PC-3 (cell line): ENCODE data around the gene DCAF6. TPM values are rescaled to one million over a fixed set of nuclear protein-coding genes. Genes with fewer than 3 reads are reported as not detected.

ENCODE experiments used
- ATAC-seq: fragments of 200-7000 bp; cut with Tn5 transposase; 2 replicates; pipeline ENCODE4 v1.9.1; 2020; ENCODE audit warnings: mild to moderate bottlenecking, moderate library complexity
- BruUV-seq: library from RNA; stranded (reverse); fragments of 400-500 nt; replicated peaks from 2 replicates; lab custom pipeline; 2021; lab: Mats Ljungman, UMichigan
- CTCF ChIA-PET: fragments of 300-600 bp; sonication (Branson Sonifier 250); formaldehyde crosslinking; loops from one replicate; lab custom pipeline; 2022; ENCODE audit warnings: antibody characterized with exemption; lab: Charles Lee
- POLR2A ChIA-PET: fragments of 300-600 bp; sonication (Branson Sonifier 250); formaldehyde crosslinking; loops from one replicate; lab custom pipeline; 2022; ENCODE audit warnings: antibody characterized with exemption; ENCODE audit not compliant: unreplicated experiment; lab: Charles Lee
- DNase-seq: peaks from one replicate; pipeline ENCODE4 v3.0.0-alpha.2; 2015
- H2AFZ ChIP-seq: fragments of 300-600 bp; sonication (generic); 2 replicates; pipeline ENCODE4 v1.6.0; 2016; ENCODE audit warnings: antibody characterized with exemption, low read length
- H3F3A ChIP-seq: fragments of 300-600 bp; sonication (generic); one replicate; pipeline ENCODE4 v1.6.0; 2017; ENCODE audit warnings: antibody characterized with exemption, low read length, control low read depth, mild to moderate bottlenecking; ENCODE audit not compliant: unreplicated experiment
- H3K27ac ChIP-seq: fragments of 300-600 bp; sonication (generic); 2 replicates; pipeline ENCODE4 v1.5.1; 2016; ENCODE audit warnings: mild to moderate bottlenecking, low read length
- H3K27me3 ChIP-seq: fragments of 300-600 bp; sonication (generic); 2 replicates; pipeline ENCODE4 v1.6.1; 2016; ENCODE audit warnings: low read length, mixed read lengths
- H3K36me3 ChIP-seq: fragments of 300-600 bp; sonication (generic); 2 replicates; pipeline ENCODE4 v1.6.1; 2016; ENCODE audit warnings: low read depth, mixed run types, low read length, mixed read lengths
- H3K4me1 ChIP-seq: fragments of 300-600 bp; sonication (generic); 2 replicates; pipeline ENCODE4 v1.5.1; 2016; ENCODE audit warnings: low read length; ENCODE audit not compliant: insufficient read depth
- H3K4me2 ChIP-seq: fragments of 300-600 bp; sonication (generic); 2 replicates; pipeline ENCODE4 v1.6.0; 2016; ENCODE audit warnings: low read length
- H3K4me3 ChIP-seq: fragments of 300-600 bp; sonication (generic); 2 replicates; pipeline ENCODE4 v1.5.1; 2016; ENCODE audit warnings: mild to moderate bottlenecking, low read length, mixed read lengths
- H3K79me2 ChIP-seq: fragments of 300-600 bp; sonication (generic); 2 replicates; pipeline ENCODE4 v1.6.1; 2017; ENCODE audit warnings: low read length, mixed read lengths
- H3K9ac ChIP-seq: fragments of 300-600 bp; sonication (generic); 2 replicates; pipeline ENCODE4 v1.6.0; 2016; ENCODE audit warnings: mild to moderate bottlenecking, low read length
- H3K9me2 ChIP-seq: fragments of 300-600 bp; sonication (generic); replicated peaks from 2 replicates; pipeline ENCODE4 v1.6.1; 2016; ENCODE audit warnings: mixed run types, low read length, mixed read lengths
- H3K9me3 ChIP-seq: fragments of 300-600 bp; sonication (generic); 2 replicates; pipeline ENCODE4 v1.6.1; 2016; ENCODE audit warnings: low read length, mixed read lengths
- H4K20me1 ChIP-seq: fragments of 300-600 bp; sonication (generic); 2 replicates; pipeline ENCODE4 v1.6.1; 2016; ENCODE audit warnings: low read length, mixed read lengths
- CTCF ChIP-seq: fragments of 300-600 bp; sonication (generic); conservative IDR thresholded peaks from 2 replicates; pipeline ENCODE4 v1.5.1; 2017; ENCODE audit warnings: antibody characterized with exemption, low read depth, mild to moderate bottlenecking, low read length
- EZH2 ChIP-seq: fragments of 300-600 bp; sonication (generic); IDR thresholded peaks from one replicate; pipeline ENCODE4 v1.6.1; 2017; ENCODE audit warnings: antibody characterized with exemption, mild to moderate bottlenecking, low read length; ENCODE audit not compliant: unreplicated experiment
- EZH2phosphoT487 ChIP-seq: fragments of 300-600 bp; sonication (generic); IDR thresholded peaks from 2 replicates; pipeline ENCODE4 v1.6.1; 2018; ENCODE audit warnings: mild to moderate bottlenecking, antibody characterized with exemption, low read length, borderline replicate concordance
- intact Hi-C: fragments of 100-400 bp; cut with micrococcal nuclease; formaldehyde crosslinking; loops from 2 replicates; pipeline ENCODE4 v1.9.0; 2023
- total RNA-seq: library from RNA; depleted of rRNA; stranded (reverse); fragments of >200 nt; gene quantifications from 2 replicates; pipeline ENCODE4 v1.2.3, GENCODE V29; 2014

Gene DCAF6
- total RNA-seq, 1 experiment from 2014 or later, result 29.1 TPM

GRCh38 chr1:167924543-167925231, 11.8 kb upstream of the DCAF6 start:
- Histone ChIP-seq H3F3A (no peaks in the 10 kb centered on the region), H3K36me3 (peaks cover 3% of the 10 kb centered on the region; the same call in 1 of the 2 replicates), H3K27ac (no peak overlapping the region), H3K9me3 (no peaks in the 10 kb centered on the region), H3K79me2 (no peaks in the 10 kb centered on the region), H3K4me2 (no peak overlapping the region), H3K4me1 (peaks cover 17% of the 10 kb centered on the region), H3K9me2 (no peaks in the 10 kb centered on the region), H4K20me1 (no peaks in the 10 kb centered on the region), H2AFZ (no peak overlapping the region), H3K4me3 (no peak overlapping the region), H3K9ac (no peak overlapping the region), H3K27me3 (no peaks in the 10 kb centered on the region)
- ATAC-seq (no peak), DNase-seq (no peak)
- ChIA-PET POLR2A (no interaction called here), CTCF (no interaction called here)
- intact Hi-C loops, result no loop called here
- no TSS peak for BruUV-seq
- no peak for TF ChIP-seq EZH2phosphoT487
- no peak for TF ChIP-seq EZH2
- TF ChIP-seq CTCF, result no peak

DNA sequence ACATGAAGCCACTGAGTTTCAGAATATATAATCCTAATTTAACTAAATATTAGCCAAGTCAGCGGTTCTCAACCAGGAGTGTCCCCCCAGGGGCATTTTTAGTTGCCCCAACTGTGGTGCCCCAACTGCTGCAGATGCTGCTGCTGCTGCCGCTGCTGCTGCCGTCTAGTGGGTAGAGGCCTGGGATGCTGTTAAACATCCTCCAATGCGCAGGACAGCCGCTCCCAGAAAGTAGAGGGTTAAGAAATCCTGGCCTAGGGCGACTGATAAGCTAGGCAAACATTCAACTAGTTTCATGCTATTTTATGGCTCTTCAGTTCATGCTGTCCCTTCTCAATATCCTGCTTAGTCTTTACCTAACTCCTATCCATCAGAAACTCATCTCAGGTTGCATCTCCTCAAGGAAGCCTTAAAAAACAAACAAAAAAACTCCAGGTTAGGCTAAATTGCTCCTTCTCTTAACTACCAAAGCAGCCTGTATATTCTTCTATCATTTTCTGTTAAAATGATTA, 9.9 kb upstream of the DCAF6 start:
- no peaks in the 10 kb centered on the region for H3F3A ChIP-seq
- ChIA-PET CTCF (no interaction called here), POLR2A (no interaction called here)
- peaks cover 12% of the 10 kb centered on the region; the same call in 1 of the 2 replicates for H3K79me2 ChIP-seq
- no peak overlapping the region for H3K4me2 ChIP-seq
- DNase-seq (no peak), ATAC-seq (no peak)
- H3K9me2 ChIP-seq, result no peaks in the 10 kb centered on the region
- no peak overlapping the region for H3K4me3 ChIP-seq
- no peaks in the 10 kb centered on the region for H3K27me3 ChIP-seq
- no peak overlapping the region for H3K9ac ChIP-seq
- H3K27ac ChIP-seq, result no peak overlapping the region
- H3K4me1 ChIP-seq, result peaks cover 17% of the 10 kb centered on the region
- TF ChIP-seq CTCF (no peak), EZH2phosphoT487 (no peak), EZH2 (no peak)
- no peaks in the 10 kb centered on the region for H3K9me3 ChIP-seq
- no TSS peak for BruUV-seq
- peaks cover 3% of the 10 kb centered on the region; the same call in 1 of the 2 replicates for H3K36me3 ChIP-seq
- no peak overlapping the region for H2AFZ ChIP-seq
- intact Hi-C loops, result no loop called here
- H4K20me1 ChIP-seq, result no peaks in the 10 kb centered on the region

- no peak overlapping the region for H3K27ac ChIP-seq
- peaks cover 12% of the 10 kb centered on the region for H3K4me1 ChIP-seq
- H3K9me3 ChIP-seq, result no peaks in the 10 kb centered on the region
- no peaks in the 10 kb centered on the region for H4K20me1 ChIP-seq
- no peak overlapping the region for H2AFZ ChIP-seq
- peaks cover 3% of the 10 kb centered on the region; the same call in 1 of the 2 replicates for H3K36me3 ChIP-seq
- H3K4me2 ChIP-seq, result no peak overlapping the region
- H3K4me3 ChIP-seq, result no peak overlapping the region
- intact Hi-C loops, result no loop called here
- H3K27me3 ChIP-seq, result no peaks in the 10 kb centered on the region
- ChIA-PET CTCF (no interaction called here), POLR2A (no interaction called here)
- DNase-seq, result no peak
- H3K9ac ChIP-seq, result no peak overlapping the region
- BruUV-seq, result no TSS peak
- TF ChIP-seq EZH2phosphoT487 (no peak), CTCF (no peak), EZH2 (no peak)
- H3K79me2 ChIP-seq, result peaks cover 15% of the 10 kb centered on the region
- no peaks in the 10 kb centered on the region for H3K9me2 ChIP-seq
- no peaks in the 10 kb centered on the region for H3F3A ChIP-seq
- ATAC-seq, result no peak
Observed at GRCh38 chr1:167927046-167927754, 9.3 kb upstream of the DCAF6 start.
